ENCODE results near the gene EFHC2. TPM values are rescaled to one million over a fixed set of nuclear protein-coding genes. Genes with fewer than 3 reads are reported as not detected.
"Not testable (repeated sequence)": the region's sequence is repeated elsewhere in the genome, so short reads cannot be mapped to it uniquely, and the experiment has no call there.

EFHC2 gene
- polyA plus RNA-seq, 1 donor (not counting 4 experiments of a cell fraction or from before 2014, with no cell fraction given) = 0.98 TPM

DNA sequence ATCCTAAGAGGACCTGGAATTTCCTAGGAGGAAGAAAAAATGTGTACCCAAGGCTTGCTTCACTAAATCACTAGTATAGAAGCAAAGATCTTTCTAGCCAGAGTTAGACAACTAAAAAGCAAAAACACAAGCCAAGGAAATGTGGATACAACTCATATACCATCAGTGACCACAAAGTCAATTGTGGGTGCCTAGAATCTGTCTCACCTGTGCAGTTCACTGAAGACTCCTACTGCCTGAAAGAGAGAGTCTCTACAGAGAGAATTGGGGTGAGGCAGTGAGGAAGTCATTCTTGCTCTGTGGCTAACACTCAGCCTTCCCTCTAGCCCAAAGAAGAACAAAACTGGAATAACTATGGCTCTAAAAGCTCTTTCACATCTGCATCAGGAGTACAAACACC is 82.9 kb downstream of the EFHC2 start:
- Histone ChIP-seq H3K4me3 (ENCODE audit: control insufficient read depth in 2 of 3, extremely low read depth in 1 of 3, insufficient read depth in 2 of 3, low read depth in 1 of 3, low read length in 3 of 3) (no peak overlapping the region), H3K4me1 (ENCODE audit: control insufficient read depth, extremely low read depth, insufficient read depth, low read length) (no peaks in the 10 kb centered on the region), H3K9ac (ENCODE audit: control insufficient read depth, extremely low read depth, insufficient read depth, low read length) (no peak overlapping the region), H3K4me2 (ENCODE audit: control insufficient read depth, extremely low read depth, insufficient read depth, low read depth, low read length) (no peak overlapping the region), H3K9me1 (ENCODE audit: control insufficient read depth, extremely low read depth, insufficient read depth, low read length) (no peaks in the 10 kb centered on the region), H3K27me3 (ENCODE audit: control insufficient read depth, extremely low read depth, insufficient read depth, low read length) (no peaks in the 10 kb centered on the region), H4K20me1 (ENCODE audit: control insufficient read depth, extremely low read depth, insufficient read depth, low read length) (no peaks in the 10 kb centered on the region), H3K27ac (ENCODE audit: control insufficient read depth, insufficient read depth, low read length) (no peak overlapping the region), H3K36me3 (ENCODE audit: control insufficient read depth in 2 of 2, extremely low read depth in 1 of 2, insufficient read depth in 2 of 2, low read length in 2 of 2) (no peaks in the 10 kb centered on the region), H3K9me3 (ENCODE audit: control insufficient read depth, low read depth, low read length) (no peaks in the 10 kb centered on the region), H3K79me2 (ENCODE audit: control insufficient read depth, insufficient read depth, low read length) (no peaks in the 10 kb centered on the region), H2AFZ (ENCODE audit: control insufficient read depth, low read length) (no peak overlapping the region)
- dilution Hi-C loops (cut with MboI; ENCODE audit: extremely low pct_ligation_motif_present, low sequenced_read_pairs) = no loop called here
- DNase-seq (ENCODE audit: low read depth, low spot score) (no peak), FAIRE-seq (no peak)
- TF ChIP-seq EZH2 (IDR thresholded peaks at IDR 0.05; ENCODE audit: low read length) (no peak), CTCF (optimal IDR thresholded peaks at IDR 0.05 in 1 of 3, IDR thresholded peaks at IDR 0.05 in 1 of 3, conservative IDR thresholded peaks at IDR 0.05 in 1 of 3; ENCODE audit: extremely low read depth in 1 of 3, insufficient read depth in 2 of 3, low read length in 3 of 3) (no peak)

- H4K20me1 ChIP-seq (ENCODE audit: control insufficient read depth, extremely low read depth, insufficient read depth, low read length); H3K27ac ChIP-seq (ENCODE audit: control insufficient read depth, insufficient read depth, low read length); H3K9ac ChIP-seq (ENCODE audit: control insufficient read depth, extremely low read depth, insufficient read depth, low read length); DNase-seq (ENCODE audit: low read depth, low spot score); H3K4me2 ChIP-seq (ENCODE audit: control insufficient read depth, extremely low read depth, insufficient read depth, low read depth, low read length); H3K9me1 ChIP-seq (ENCODE audit: control insufficient read depth, extremely low read depth, insufficient read depth, low read length); H2AFZ ChIP-seq (ENCODE audit: control insufficient read depth, low read length); H3K79me2 ChIP-seq (ENCODE audit: control insufficient read depth, insufficient read depth, low read length); H3K9me3 ChIP-seq (ENCODE audit: control insufficient read depth, low read depth, low read length); H3K4me1 ChIP-seq (ENCODE audit: control insufficient read depth, extremely low read depth, insufficient read depth, low read length); FAIRE-seq; dilution Hi-C loops (cut with MboI; ENCODE audit: extremely low pct_ligation_motif_present, low sequenced_read_pairs); H3K27me3 ChIP-seq (ENCODE audit: control insufficient read depth, extremely low read depth, insufficient read depth, low read length); H3K36me3 ChIP-seq (ENCODE audit: control insufficient read depth in 2 of 2, extremely low read depth in 1 of 2, insufficient read depth in 2 of 2, low read length in 2 of 2); H3K4me3 ChIP-seq (ENCODE audit: control insufficient read depth in 2 of 3, extremely low read depth in 1 of 3, insufficient read depth in 2 of 3, low read depth in 1 of 3, low read length in 3 of 3): not testable (repeated sequence)
Observed at GRCh38 chrX:44255742-44256141, 87.7 kb downstream of the EFHC2 start.

GRCh38 chrX:44253575-44253942 is 89.9 kb downstream of the EFHC2 start:
- no peak for DNase-seq (ENCODE audit: low read depth, low spot score)
- TF ChIP-seq CTCF (optimal IDR thresholded peaks at IDR 0.05 in 1 of 3, IDR thresholded peaks at IDR 0.05 in 1 of 3, conservative IDR thresholded peaks at IDR 0.05 in 1 of 3; ENCODE audit: extremely low read depth in 1 of 3, insufficient read depth in 2 of 3, low read length in 3 of 3) (no peak), EZH2 (IDR thresholded peaks at IDR 0.05; ENCODE audit: low read length) (no peak)
- Histone ChIP-seq H3K36me3 (ENCODE audit: control insufficient read depth in 2 of 2, extremely low read depth in 1 of 2, insufficient read depth in 2 of 2, low read length in 2 of 2) (no peaks in the 10 kb centered on the region), H3K4me1 (ENCODE audit: control insufficient read depth, extremely low read depth, insufficient read depth, low read length) (no peaks in the 10 kb centered on the region), H4K20me1 (ENCODE audit: control insufficient read depth, extremely low read depth, insufficient read depth, low read length) (no peaks in the 10 kb centered on the region), H3K79me2 (ENCODE audit: control insufficient read depth, insufficient read depth, low read length) (no peaks in the 10 kb centered on the region), H3K9ac (ENCODE audit: control insufficient read depth, extremely low read depth, insufficient read depth, low read length) (no peak overlapping the region), H3K27ac (ENCODE audit: control insufficient read depth, insufficient read depth, low read length) (no peak overlapping the region), H3K4me3 (ENCODE audit: control insufficient read depth in 2 of 3, extremely low read depth in 1 of 3, insufficient read depth in 2 of 3, low read depth in 1 of 3, low read length in 3 of 3) (no peak overlapping the region), H2AFZ (ENCODE audit: control insufficient read depth, low read length) (peak overlapping the region; percentile 30), H3K4me2 (ENCODE audit: control insufficient read depth, extremely low read depth, insufficient read depth, low read depth, low read length) (peak overlapping the region; percentile 5), H3K9me3 (ENCODE audit: control insufficient read depth, low read depth, low read length) (no peaks in the 10 kb centered on the region), H3K27me3 (ENCODE audit: control insufficient read depth, extremely low read depth, insufficient read depth, low read length) (no peaks in the 10 kb centered on the region), H3K9me1 (ENCODE audit: control insufficient read depth, extremely low read depth, insufficient read depth, low read length) (no peaks in the 10 kb centered on the region)
- dilution Hi-C loops (cut with MboI; ENCODE audit: extremely low pct_ligation_motif_present, low sequenced_read_pairs) = no loop called here
- no peak for FAIRE-seq

- H4K20me1 ChIP-seq (ENCODE audit: control insufficient read depth, extremely low read depth, insufficient read depth, low read length); FAIRE-seq; H3K4me3 ChIP-seq (ENCODE audit: control insufficient read depth in 2 of 3, extremely low read depth in 1 of 3, insufficient read depth in 2 of 3, low read depth in 1 of 3, low read length in 3 of 3); H3K9ac ChIP-seq (ENCODE audit: control insufficient read depth, extremely low read depth, insufficient read depth, low read length); dilution Hi-C loops (cut with MboI; ENCODE audit: extremely low pct_ligation_motif_present, low sequenced_read_pairs); H3K79me2 ChIP-seq (ENCODE audit: control insufficient read depth, insufficient read depth, low read length); H3K36me3 ChIP-seq (ENCODE audit: control insufficient read depth in 2 of 2, extremely low read depth in 1 of 2, insufficient read depth in 2 of 2, low read length in 2 of 2); H3K4me1 ChIP-seq (ENCODE audit: control insufficient read depth, extremely low read depth, insufficient read depth, low read length); DNase-seq (ENCODE audit: low read depth, low spot score); H3K27ac ChIP-seq (ENCODE audit: control insufficient read depth, insufficient read depth, low read length); H3K27me3 ChIP-seq (ENCODE audit: control insufficient read depth, extremely low read depth, insufficient read depth, low read length); H3K9me3 ChIP-seq (ENCODE audit: control insufficient read depth, low read depth, low read length); H3K9me1 ChIP-seq (ENCODE audit: control insufficient read depth, extremely low read depth, insufficient read depth, low read length): not testable (repeated sequence)
- H2AFZ ChIP-seq (ENCODE audit: control insufficient read depth, low read length) = peak overlapping the region; percentile 30
- H3K4me2 ChIP-seq (ENCODE audit: control insufficient read depth, extremely low read depth, insufficient read depth, low read depth, low read length) = peak overlapping the region; percentile 5
Observed at GRCh38 chrX:44252688-44253574, 90.5 kb downstream of the EFHC2 start.
